ENCODE measurements around the gene GLB1L.

- TF ChIP-seq CTCF (IDR thresholded peaks at IDR 0.05) (no peak), POLR2AphosphoS5 (IDR thresholded peaks at IDR 0.05) (no peak), POLR2A (IDR thresholded peaks at IDR 0.05) (no peak)
Observed at GRCh38 chr2:219210886-219211362, 34.3 kb downstream of the GLB1L start.

Data from transverse colon (tissue), 4 donors.